Measurements from ENCODE around the gene OXER1.

The OXER1 gene

DNA sequence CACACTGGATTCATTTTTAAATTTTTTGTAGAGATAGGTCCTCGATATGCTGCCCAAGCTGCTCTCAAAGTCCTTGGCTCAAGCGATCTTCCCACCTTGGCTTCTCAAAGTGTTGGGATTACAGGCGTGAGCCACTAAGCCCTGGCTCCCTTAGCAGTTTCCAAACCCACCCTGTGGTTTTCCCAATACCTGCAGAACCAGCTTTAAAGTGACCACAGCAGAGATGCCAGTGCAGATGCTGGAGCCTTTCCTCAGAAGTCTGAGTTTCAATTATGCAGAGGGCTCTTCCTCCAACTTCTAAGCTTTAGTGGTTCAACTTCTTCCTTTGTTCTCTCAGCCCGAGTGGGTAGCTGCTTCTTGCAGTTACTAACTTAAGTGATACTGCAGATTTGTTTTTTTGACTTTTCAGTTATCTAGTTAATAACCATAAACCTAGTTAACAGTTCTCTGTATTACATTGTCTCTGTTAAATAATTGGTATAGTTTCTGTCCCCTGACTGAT is 36.6 kb upstream of the OXER1 start:
- TF ChIP-seq, protein P1, sequence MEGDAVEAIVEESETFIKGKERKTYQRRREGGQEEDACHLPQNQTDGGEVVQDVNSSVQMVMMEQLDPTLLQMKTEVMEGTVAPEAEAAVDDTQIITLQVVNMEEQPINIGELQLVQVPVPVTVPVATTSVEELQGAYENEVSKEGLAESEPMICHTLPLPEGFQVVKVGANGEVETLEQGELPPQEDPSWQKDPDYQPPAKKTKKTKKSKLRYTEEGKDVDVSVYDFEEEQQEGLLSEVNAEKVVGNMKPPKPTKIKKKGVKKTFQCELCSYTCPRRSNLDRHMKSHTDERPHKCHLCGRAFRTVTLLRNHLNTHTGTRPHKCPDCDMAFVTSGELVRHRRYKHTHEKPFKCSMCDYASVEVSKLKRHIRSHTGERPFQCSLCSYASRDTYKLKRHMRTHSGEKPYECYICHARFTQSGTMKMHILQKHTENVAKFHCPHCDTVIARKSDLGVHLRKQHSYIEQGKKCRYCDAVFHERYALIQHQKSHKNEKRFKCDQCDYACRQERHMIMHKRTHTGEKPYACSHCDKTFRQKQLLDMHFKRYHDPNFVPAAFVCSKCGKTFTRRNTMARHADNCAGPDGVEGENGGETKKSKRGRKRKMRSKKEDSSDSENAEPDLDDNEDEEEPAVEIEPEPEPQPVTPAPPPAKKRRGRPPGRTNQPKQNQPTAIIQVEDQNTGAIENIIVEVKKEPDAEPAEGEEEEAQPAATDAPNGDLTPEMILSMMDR (IDR thresholded peaks at IDR 0.05; ENCODE audit: extremely low read depth, missing control alignments), result no peak
- DNase-seq (ENCODE audit: low spot score), result no peak

DNA sequence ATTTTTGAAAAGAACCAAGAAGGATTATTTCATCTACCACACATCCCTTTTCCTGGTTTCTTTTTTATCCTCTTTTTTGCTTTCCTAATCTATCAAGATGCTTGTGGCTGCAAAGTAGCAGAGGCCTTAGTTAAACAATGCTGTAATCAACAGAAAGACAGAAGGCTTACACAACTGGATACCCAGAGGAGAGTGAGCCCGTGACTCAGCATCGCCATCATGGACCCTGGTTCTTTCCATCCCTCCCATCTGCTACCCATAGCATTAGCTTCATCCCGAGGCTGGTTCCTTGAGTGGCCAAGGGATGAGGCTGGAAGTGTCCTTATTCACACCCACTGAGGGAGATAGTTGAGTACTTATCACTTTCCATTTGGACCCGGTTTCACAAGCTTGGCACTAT is 35.9 kb upstream of the OXER1 start:
- no peak for DNase-seq (ENCODE audit: low spot score)

DNA sequence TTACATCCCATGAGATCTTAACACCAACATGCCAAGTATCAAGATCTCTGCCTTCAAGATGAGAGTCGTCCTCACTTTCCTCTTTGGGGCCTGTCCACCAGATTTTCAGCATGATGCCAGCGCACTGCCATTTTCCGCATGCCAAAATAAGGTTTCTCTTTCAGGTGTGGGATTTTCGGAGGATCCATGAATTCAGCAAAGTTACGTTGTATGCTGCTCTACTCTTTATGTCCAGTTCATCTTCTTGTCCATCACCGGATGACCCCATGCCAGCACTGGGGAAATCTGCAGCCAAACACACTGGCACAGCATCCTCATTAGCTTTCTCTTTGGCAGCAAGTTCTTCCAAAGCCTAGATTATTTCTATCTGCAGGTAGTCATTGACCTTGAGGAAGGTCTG is 33.3 kb upstream of the OXER1 start:
- DNase-seq (ENCODE audit: low spot score), result no peak
- TF ChIP-seq, protein P1 (IDR thresholded peaks at IDR 0.05; ENCODE audit: extremely low read depth, missing control alignments), result no peak

More for the DNA sequence above, 35.9 kb upstream of the OXER1 start:
- TF ChIP-seq, protein P1 (IDR thresholded peaks at IDR 0.05; ENCODE audit: extremely low read depth, missing control alignments), result no peak

DNA sequence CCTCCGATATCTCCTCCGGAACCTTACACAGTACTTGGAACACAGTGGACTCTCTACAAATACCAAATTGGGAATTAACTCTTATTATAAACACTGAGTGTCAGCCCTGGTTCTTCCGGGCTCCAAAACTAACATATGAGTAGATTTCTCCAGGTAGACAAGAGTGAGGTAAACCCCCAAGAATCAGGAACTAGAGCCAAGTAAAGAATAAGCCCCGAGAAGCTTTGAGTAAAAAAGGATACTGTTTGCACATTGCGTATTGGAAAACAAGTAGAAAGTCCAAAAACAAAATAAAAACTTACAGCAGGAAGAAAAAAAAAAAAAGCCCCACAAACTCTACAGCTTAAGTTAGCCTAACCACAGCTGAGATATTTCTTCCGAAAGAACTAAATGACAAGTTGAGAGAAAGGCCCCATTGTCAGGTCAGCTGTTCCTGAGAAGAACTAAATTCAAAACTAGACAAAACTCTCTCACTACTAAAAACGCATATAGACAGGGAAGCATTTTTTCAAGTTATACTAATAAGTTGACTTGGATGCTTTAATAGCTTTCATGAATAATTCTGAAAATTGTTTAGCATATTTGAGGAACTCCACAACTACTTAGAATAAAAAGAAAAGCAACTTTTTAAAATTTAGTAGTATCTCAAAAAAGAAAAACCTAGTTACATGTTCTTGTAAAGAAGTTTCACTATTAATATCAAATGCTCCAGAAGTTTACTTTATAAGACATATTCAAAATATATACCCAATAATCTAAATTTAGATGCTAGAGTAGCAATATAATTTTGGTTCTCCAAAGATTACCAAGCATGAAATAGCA is 32.7 kb upstream of the OXER1 start:
- TF ChIP-seq, protein P1 (IDR thresholded peaks at IDR 0.05; ENCODE audit: extremely low read depth, missing control alignments), result no peak

DNA sequence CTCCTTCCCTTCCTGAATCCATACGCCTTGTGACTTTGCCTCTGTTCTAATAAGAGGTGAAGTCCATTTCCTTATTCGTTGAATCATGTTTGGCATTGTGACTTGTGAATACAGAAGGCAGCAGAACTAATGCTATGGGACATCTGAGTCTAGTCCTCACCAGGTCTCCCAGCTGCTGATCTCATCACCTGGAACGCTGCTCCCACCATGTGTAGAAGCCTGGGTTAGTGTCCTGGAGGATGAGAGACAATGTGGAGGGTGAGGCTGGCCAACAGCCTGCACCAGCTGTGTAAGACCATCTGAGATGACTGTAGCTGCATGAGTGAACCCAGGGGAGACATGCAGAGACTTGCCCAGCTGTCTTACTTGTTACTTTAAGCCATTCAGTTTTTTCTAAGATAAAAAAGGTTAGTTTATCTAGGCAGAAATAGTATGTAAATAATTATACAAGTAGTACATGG is 31.9 kb upstream of the OXER1 start:
- DNase-seq (ENCODE audit: low spot score), result peak; percentile 57
- TF ChIP-seq, protein P1 (IDR thresholded peaks at IDR 0.05; ENCODE audit: extremely low read depth, missing control alignments), result no peak

More for the DNA sequence above, 32.7 kb upstream of the OXER1 start:
- peak; percentile 61 for DNase-seq (ENCODE audit: low spot score)

DNA sequence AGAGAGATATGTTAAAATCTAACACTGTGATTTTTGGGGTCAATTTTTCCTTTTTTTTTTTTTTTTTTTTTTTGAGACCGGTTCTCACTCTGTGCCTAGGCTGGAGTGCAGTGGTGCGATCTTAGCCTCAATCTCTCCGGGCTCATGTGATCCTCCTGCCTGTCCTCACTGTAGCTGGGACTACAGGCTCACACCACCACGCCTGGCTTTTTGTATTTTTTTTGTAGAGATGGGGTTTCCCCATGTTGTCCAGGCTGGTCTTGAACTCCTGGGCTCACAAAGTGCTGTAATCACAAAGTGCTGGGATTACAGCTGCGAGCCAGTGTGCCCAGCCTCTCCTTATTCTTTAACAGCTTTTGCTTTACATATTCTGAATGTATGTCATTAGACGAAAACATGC is 31.3 kb upstream of the OXER1 start:
- DNase-seq (ENCODE audit: low spot score), result no peak
- TF ChIP-seq, protein P1 (IDR thresholded peaks at IDR 0.05; ENCODE audit: extremely low read depth, missing control alignments), result no peak

DNA sequence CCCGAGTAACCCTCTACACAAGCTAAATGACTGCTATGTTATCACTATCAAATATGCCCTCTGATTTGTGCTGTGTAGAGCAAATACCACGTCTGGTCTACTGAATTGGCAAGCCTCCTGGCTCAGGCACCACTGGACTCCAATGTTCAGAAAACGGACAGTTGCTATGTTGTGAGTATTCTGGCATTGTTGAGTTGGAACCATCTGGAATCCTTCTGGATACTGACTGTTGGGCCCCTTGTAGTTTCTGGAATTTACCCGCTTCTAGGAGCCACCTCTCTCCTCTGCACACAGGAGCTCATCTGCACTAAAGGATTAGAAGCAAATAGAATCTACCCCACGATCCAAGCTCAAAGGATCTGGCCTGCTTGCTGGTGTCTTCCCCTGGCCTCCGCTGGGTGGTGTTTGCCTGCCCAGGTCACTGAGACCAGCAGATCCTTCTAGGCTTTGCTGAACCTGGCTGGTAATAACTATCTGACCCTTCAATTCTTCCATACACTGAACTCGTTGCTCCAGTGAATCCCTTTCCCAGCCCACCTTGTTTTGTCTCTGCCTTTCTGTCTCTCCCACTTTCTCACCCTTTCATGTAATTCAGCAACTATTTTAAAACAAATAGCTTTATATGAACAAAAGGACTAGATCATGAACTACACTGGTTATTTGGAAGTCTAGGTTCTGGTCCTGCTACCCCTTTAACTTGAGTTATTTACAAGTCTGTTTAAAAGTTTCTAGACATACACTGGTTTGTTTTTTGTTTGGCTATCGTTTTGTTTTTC is 30.5 kb upstream of the OXER1 start:
- TF ChIP-seq, protein P1 (IDR thresholded peaks at IDR 0.05; ENCODE audit: extremely low read depth, missing control alignments), result peak; percentile 59
- peak; percentile 65 for DNase-seq (ENCODE audit: low spot score)
